WERI-Rb-1 (cell line): ENCODE measurements around the gene HNRNPF.

ENCODE experiments used
- DNase-seq: peaks from one replicate; pipeline ENCODE4 v3.0.0-alpha.2; 2020
- H3K27ac ChIP-seq: fragments of 250-450 bp; sonication (Bioruptor Pico); 2 replicates; pipeline ENCODE4 v1.5.1; 2020; ENCODE audit warnings: mild to moderate bottlenecking, moderate library complexity
- H3K27me3 ChIP-seq: fragments of 250-450 bp; sonication (Bioruptor Pico); 2 replicates; pipeline ENCODE4 v1.5.1; 2021; ENCODE audit warnings: mild to moderate bottlenecking, low read depth, moderate library complexity; ENCODE audit not compliant: insufficient read depth, severe bottlenecking
- H3K36me3 ChIP-seq: fragments of 250-450 bp; sonication (Bioruptor Pico); 2 replicates; pipeline ENCODE4 v1.5.1; 2020; ENCODE audit warnings: mild to moderate bottlenecking, moderate library complexity
- H3K4me3 ChIP-seq: 2 replicates; pipeline ENCODE4 v1.5.1; 2011; ENCODE audit warnings: low read depth, mild to moderate bottlenecking, control low read depth, low read length
- H3K9me3 ChIP-seq: fragments of 250-450 bp; sonication (Bioruptor Pico); 2 replicates; pipeline ENCODE4 v1.5.1; 2021; ENCODE audit warnings: mild to moderate bottlenecking, moderate library complexity; ENCODE audit not compliant: severe bottlenecking
- CTCF ChIP-seq: IDR thresholded peaks from 2 replicates; pipeline ENCODE4 v1.5.1; 2011; ENCODE audit warnings: low read depth, mild to moderate bottlenecking, control low read depth, inconsistent platforms, low read length

Gene HNRNPF

GRCh38 chr10:43374194-43374593 is 34.8 kb downstream of the HNRNPF start:
- H3K9me3 ChIP-seq = no peaks in the 10 kb centered on the region
- no peak for TF ChIP-seq CTCF
- no peak overlapping the region for H3K27ac ChIP-seq
- DNase-seq = no peak
- H3K27me3 ChIP-seq = no peaks in the 10 kb centered on the region
- no peaks in the 10 kb centered on the region for H3K36me3 ChIP-seq
- no peak overlapping the region for H3K4me3 ChIP-seq

GRCh38 chr10:43373461-43373860 is 35.5 kb downstream of the HNRNPF start:
- H3K9me3 ChIP-seq = no peaks in the 10 kb centered on the region
- no peaks in the 10 kb centered on the region for H3K27me3 ChIP-seq
- no peak overlapping the region for H3K4me3 ChIP-seq
- no peaks in the 10 kb centered on the region for H3K36me3 ChIP-seq
- TF ChIP-seq CTCF = no peak
- no peak overlapping the region for H3K27ac ChIP-seq
- DNase-seq = no peak

- TF ChIP-seq CTCF = no peak
- Histone ChIP-seq H3K4me3 (no peak overlapping the region), H3K27ac (no peak overlapping the region), H3K9me3 (no peaks in the 10 kb centered on the region), H3K27me3 (no peaks in the 10 kb centered on the region), H3K36me3 (no peaks in the 10 kb centered on the region)
- DNase-seq = no peak
Observed at GRCh38 chr10:43372765-43373361, 36.1 kb downstream of the HNRNPF start.

GRCh38 chr10:43371418-43371817 is 37.6 kb downstream of the HNRNPF start, which contains the start of gene FXYD4:
TSS of gene FXYD4 (plus strand) at chr10:43371636. CDS start at chr10:43373747, 2,111 bp downstream.
- no peak for DNase-seq
- Histone ChIP-seq H3K27me3 (no peaks in the 10 kb centered on the region), H3K9me3 (no peaks in the 10 kb centered on the region), H3K27ac (no peak within 1 kb of the TSS), H3K4me3 (no peak within 1 kb of the TSS), H3K36me3 (no peaks in the 10 kb centered on the region)
- TF ChIP-seq CTCF = no peak

GRCh38 chr10:43370671-43371215 is 38.2 kb downstream of the HNRNPF start:
- TF ChIP-seq CTCF = no peak
- Histone ChIP-seq H3K27ac (no peak overlapping the region), H3K4me3 (no peak overlapping the region), H3K36me3 (no peaks in the 10 kb centered on the region), H3K9me3 (no peaks in the 10 kb centered on the region), H3K27me3 (no peaks in the 10 kb centered on the region)
- DNase-seq = no peak

GRCh38 chr10:43369921-43370320 is 39.1 kb downstream of the HNRNPF start:
- Histone ChIP-seq H3K27me3 (no peaks in the 10 kb centered on the region), H3K9me3 (no peaks in the 10 kb centered on the region), H3K27ac (no peak overlapping the region), H3K4me3 (no peak overlapping the region), H3K36me3 (no peaks in the 10 kb centered on the region)
- DNase-seq = no peak
- TF ChIP-seq CTCF = no peak
